Coronary artery (tissue), 2 donors: ENCODE results near the gene HOXB5.

Experiments used
- DNase-seq: peaks from one replicate; pipeline ENCODE4 v3.0.0-alpha.2; 2017; ENCODE audit warnings: low spot score
- H3K27ac ChIP-seq, 2 donors: fragments of 200-600 bp; sonication (generic); one replicate each; pipeline ENCODE4 v1.5.1; 2016 to 2019
- H3K4me3 ChIP-seq: fragments of 200-600 bp; sonication (generic); 2 replicates; pipeline ENCODE4 v1.5.1; 2016; ENCODE audit warnings: mild to moderate bottlenecking, moderate library complexity
- TF ChIP-seq, protein P1 (sequence below): fragments of 200-600 bp; sonication (generic); IDR thresholded peaks from one replicate; pipeline ENCODE4 v1.5.1; 2019; ENCODE audit warnings: antibody characterized with exemption

The HOXB5 gene

GRCh38 chr17:48594538-48595277, 1.1 kb upstream of the HOXB5 start:
- Histone ChIP-seq H3K4me3 (no peak overlapping the region), H3K27ac (no peak overlapping the region)
- TF ChIP-seq, protein P1, sequence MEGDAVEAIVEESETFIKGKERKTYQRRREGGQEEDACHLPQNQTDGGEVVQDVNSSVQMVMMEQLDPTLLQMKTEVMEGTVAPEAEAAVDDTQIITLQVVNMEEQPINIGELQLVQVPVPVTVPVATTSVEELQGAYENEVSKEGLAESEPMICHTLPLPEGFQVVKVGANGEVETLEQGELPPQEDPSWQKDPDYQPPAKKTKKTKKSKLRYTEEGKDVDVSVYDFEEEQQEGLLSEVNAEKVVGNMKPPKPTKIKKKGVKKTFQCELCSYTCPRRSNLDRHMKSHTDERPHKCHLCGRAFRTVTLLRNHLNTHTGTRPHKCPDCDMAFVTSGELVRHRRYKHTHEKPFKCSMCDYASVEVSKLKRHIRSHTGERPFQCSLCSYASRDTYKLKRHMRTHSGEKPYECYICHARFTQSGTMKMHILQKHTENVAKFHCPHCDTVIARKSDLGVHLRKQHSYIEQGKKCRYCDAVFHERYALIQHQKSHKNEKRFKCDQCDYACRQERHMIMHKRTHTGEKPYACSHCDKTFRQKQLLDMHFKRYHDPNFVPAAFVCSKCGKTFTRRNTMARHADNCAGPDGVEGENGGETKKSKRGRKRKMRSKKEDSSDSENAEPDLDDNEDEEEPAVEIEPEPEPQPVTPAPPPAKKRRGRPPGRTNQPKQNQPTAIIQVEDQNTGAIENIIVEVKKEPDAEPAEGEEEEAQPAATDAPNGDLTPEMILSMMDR, result no peak
- DNase-seq, result no peak

DNA sequence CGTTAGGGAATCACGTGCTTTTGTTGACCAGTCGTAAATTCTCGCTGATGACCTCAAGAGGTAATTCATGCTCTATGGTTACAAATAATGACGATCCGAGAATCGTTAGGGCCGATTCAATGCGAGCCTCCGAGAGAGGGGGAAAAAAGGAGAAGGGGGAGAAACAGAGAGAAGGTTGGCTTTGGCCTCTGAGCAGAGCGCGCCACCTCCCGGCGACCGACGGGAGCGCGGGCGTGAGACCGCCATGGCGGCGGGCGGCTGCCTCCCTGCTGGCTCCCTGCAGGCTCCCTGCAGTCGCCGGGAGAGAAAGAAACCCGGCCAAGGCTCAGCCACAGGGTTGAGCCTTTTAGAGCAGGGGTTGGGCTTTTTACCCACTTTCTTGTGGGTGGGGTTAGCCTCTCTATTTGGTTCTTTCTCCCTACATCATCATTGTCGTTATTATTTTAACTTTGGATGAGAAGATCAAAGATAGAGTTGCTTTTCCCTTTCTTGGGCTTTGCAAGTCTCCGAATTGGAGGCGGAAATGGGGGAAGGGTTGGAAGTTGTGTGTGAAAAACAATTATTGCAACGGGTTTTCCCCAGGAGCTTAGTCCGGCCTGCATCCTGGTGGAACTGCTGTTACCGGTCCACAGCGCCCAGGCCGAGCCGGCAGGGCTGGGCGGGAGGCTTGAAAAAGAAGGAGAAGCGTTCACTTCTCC, 410 bp upstream of the HOXB5 start:
- DNase-seq, result no peak
- Histone ChIP-seq H3K4me3 (peak overlapping the region; percentile 60), H3K27ac (peak overlapping the region in 1 of 2 donors; percentile 41)
- TF ChIP-seq, protein P1, result peak; percentile 83

DNA sequence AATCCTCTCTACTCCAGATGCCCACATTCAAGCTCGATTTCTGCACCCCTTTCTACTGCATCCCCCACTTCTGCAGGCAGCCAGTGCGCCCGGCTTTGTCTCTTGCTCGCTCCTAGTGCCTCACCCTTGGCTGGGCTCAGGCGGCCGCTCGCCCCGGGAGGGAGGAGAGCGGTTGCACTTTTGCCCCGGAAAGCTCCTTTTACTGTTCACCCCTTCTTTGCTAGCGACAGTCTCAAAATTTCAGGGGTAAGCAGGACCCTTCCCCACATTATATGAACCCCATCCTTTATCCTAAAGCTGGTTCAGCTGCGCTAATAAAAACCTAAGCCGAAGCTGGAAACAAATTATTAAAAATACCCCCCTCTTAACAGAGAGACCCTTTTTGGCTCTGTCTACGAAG, 1.0 kb downstream of the HOXB5 start:
- Histone ChIP-seq H3K27ac (no peak overlapping the region), H3K4me3 (peak overlapping the region; percentile 60)
- DNase-seq, result no peak
- TF ChIP-seq, protein P1, result no peak

DNA sequence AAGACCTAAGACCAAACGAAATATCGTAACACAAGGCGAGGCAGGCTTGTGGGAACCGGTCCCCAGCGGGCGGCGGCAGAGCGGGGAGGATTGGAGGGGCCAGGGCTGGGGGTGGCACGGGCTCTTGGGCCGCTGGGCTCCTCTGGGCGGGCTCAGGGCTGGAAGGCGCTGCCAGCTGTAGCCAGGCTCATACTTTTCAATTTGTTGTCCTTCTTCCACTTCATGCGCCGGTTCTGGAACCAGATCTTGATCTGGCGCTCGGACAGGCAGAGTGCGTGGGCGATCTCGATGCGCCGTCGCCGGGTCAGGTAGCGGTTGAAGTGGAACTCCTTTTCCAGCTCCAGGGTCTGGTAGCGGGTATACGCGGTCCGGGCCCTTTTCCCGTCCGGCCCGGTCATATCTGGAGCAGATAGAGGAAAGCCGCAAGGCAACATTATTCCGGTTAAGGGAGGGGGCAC, 1.5 kb downstream of the HOXB5 start:
- TF ChIP-seq, protein P1, result no peak
- Histone ChIP-seq H3K27ac (no peak overlapping the region), H3K4me3 (peak overlapping the region; percentile 60)
- DNase-seq, result no peak

DNA sequence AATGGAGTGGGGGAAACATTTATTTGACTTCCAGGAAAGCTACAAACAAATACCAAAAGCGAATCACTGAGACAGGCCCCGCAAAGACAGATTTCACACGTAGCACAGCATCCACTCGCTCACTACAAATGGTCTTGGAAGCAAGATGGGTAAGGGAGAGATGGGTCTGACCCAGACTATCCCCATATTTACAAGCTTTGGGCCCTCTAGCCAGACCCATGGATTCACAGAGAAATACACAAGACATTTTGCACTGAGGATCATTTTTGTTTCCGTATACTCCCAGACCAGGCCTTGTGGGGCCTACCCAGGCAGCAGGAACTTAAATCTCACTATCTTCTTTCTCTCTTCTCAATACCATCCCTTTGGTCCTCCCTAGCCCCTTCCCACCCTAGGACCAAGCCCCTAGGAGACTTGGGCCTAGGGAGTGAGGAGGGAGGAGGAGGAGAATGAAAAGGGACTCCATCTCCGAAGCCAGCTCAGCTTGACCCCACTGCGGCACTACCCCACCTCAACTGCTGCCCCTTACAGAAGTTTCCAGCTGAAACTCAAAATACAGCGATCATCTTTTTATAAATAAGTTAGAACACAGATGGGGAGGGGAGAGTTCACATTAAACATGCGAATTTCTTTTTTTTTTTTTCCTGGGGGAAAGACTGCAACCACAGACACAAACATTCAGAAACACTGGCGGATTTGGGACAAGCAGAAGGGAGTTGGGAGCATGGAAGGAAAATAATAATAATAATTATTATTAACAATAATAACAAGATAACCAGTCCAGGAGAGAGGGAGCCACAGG, 2.1 kb downstream of the HOXB5 start:
- Histone ChIP-seq H3K27ac (no peak overlapping the region), H3K4me3 (no peak overlapping the region)
- TF ChIP-seq, protein P1, result no peak
- no peak for DNase-seq

GRCh38 chr17:48590607-48591161, 2.9 kb downstream of the HOXB5 start:
- H3K27ac ChIP-seq, result no peak overlapping the region
- DNase-seq, result no peak
- no peak overlapping the region for H3K4me3 ChIP-seq
- TF ChIP-seq, protein P1, result no peak
